Epithelial cell of esophagus (primary cell): ENCODE measurements around the gene SNX21.

ENCODE experiments used
- DNase-seq: peaks from one replicate; pipeline ENCODE4 v3.0.0; 2010; ENCODE audit warnings: low read depth
- H3K4me3 ChIP-seq: 2 replicates; pipeline ENCODE4 v1.5.1; 2011; ENCODE audit warnings: mild to moderate bottlenecking, low read length, control low read depth
- CTCF ChIP-seq: IDR thresholded peaks from 2 replicates; pipeline ENCODE4 v1.5.1; 2011; ENCODE audit warnings: low read depth, mild to moderate bottlenecking, low read length, control low read depth, inconsistent platforms; ENCODE audit not compliant: insufficient read depth; ENCODE audit errors: missing control alignments

Gene SNX21

GRCh38 chr20:45883100-45883469, 49.5 kb downstream of the SNX21 start:
- DNase-seq = no peak
- H3K4me3 ChIP-seq = no peak overlapping the region
- no peak for TF ChIP-seq CTCF

GRCh38 chr20:45886590-45887345, 53.2 kb downstream of the SNX21 start:
- H3K4me3 ChIP-seq = no peak overlapping the region
- no peak for DNase-seq
- TF ChIP-seq CTCF = no peak

GRCh38 chr20:45887346-45887715, 53.7 kb downstream of the SNX21 start, which contains the start of gene SPATA25:
SPATA25 (minus strand) TSS chr20:45887622; CDS start chr20:45887590, 32 bp downstream.
- DNase-seq = no peak
- TF ChIP-seq CTCF = no peak

GRCh38 chr20:45888681-45889080, 55.1 kb downstream of the SNX21 start:
- TF ChIP-seq CTCF = no peak
- H3K4me3 ChIP-seq = no peak overlapping the region
- DNase-seq = no peak

More at GRCh38 chr20:45887346-45887715, 53.7 kb downstream of the SNX21 start, which contains the start of gene SPATA25:
- no peak within 1 kb of the TSS for H3K4me3 ChIP-seq

GRCh38 chr20:45890077-45890984, 56.7 kb downstream of the SNX21 start:
- DNase-seq = peak; percentile 72
- TF ChIP-seq CTCF = peak; percentile 63

GRCh38 chr20:45890985-45891983, 57.7 kb downstream of the SNX21 start, which contains the start of the genes CTSA and NEURL2:
CTSA (plus strand) TSS chr20:45891335; CDS start chr20:45891569, 234 bp downstream.
NEURL2 (minus strand) TSS chr20:45891208; CDS start chr20:45890991, 217 bp downstream.
- peak; percentile 89 for DNase-seq
- TF ChIP-seq CTCF = no peak
- peak within 1 kb of the TSS; percentile 89 for H3K4me3 ChIP-seq

More at GRCh38 chr20:45890077-45890984, 56.7 kb downstream of the SNX21 start:
- H3K4me3 ChIP-seq = peak overlapping the region; percentile 89
